ENCODE measurements around the gene C17orf50.
A peak's percentile ranks its signal among the peaks of the same experiment; 100 is the strongest.

C17orf50 gene

DNA sequence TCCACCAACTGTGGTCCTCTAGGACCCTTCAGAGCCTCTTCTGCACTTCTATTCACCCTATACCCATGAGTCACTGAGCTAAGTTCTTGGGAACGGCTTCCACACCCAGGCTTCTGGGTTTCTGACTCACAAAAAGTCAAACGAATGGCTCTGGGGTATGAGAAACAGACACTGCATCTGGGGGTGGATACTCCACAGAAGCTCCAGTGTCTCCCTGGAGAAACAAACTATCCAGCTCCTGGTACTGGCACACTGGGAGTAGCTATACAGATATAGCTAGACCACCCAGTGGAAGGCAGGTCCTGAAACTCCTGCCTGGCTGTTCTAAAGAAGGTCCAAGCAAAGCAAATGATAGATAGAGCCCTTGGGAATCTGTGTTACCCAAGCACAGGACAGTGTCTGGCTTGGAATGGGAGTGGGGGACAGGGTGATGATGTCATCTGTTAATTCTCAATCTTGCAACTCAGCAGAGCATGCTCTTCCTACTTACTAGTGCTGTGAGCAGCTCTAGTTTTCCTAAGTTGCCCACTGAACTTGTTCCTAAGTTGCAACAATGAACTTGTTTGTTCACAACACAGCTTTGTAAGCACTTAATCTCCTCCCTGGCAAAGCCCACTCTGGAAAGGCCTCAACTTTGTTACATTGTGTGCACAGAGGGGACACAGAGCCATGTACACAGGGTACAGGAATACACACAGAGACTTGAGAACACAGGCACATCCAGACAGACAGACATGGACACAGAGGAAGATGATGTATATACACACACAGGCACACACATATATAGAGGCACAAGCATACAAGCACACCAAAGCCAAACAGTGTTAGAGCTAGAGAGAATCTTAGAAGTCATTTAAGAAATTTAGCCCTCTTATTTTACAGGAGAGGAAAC, 28.0 kb downstream of the C17orf50 start:
- DNase-seq, result no peak

DNA sequence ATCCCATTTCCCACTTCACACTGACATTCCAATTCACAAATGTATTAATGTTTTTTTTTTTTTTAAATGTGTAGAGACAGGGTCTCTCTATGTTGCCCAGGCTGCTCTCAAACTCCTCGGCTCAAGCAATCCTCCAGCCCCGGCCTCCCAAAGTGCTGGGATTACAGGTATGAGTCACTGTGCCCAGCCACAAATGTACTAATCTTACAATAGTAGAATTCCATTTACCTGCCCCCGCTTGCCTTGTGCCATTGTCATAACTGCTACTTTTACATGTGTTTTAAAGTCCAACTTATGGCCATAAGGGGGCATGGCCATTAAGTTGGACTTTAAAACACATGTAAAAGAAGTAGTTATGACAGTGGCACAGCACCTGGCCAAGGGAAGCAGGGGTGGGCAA, 30.2 kb downstream of the C17orf50 start:
- DNase-seq, result no peak

DNA sequence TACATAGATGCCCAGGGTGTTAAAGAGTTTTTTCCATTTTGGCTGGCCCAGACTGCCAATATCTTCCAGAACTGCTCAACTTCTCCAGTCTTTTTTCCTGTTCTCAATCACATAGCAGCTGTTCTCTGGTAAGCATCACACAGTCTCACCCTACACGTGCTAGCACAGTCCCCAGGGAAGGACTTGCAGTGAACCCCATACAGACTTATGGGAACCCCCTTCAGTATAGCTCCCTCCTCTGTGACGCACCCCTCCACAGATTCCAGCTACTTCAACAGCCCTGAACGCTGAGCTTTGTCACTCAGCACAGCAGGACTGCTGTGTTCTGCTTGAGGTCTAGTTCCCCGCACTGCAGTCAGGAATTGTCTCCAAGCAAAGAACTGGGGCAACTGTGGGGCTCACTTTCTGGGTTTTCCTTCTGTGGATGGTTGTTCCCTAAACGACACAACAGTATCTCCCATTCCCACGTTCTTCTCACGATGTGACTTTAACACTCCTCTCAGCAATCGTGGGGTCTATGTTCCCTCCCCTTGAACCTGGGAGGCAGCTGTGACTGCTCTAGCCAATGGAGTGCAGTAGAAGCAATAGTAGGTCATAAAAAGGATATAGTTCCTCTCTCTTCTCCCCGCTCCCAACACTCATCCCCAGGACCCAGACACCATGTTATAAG, 31.1 kb downstream of the C17orf50 start:
- no peak for DNase-seq

DNA sequence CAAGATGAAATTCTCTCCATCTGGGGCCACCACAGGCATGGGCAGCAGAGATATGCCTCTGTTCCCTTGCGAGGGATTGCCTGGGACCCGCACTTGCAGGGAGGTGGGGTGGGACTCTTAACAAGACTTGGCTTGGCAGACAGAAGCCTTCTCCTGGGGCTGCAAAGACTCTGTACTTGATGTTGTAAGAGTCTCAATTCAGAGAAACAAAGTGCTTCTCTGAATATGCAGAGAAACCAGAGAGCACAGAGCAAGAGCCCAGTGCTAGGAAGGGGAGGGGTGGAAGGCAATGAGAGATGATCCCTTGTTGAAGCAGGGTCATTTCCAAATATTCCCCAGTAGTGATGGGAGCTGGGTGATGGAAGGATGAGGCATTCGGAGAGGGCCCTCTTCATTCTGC, 32.6 kb downstream of the C17orf50 start:
- DNase-seq, result no peak

DNA sequence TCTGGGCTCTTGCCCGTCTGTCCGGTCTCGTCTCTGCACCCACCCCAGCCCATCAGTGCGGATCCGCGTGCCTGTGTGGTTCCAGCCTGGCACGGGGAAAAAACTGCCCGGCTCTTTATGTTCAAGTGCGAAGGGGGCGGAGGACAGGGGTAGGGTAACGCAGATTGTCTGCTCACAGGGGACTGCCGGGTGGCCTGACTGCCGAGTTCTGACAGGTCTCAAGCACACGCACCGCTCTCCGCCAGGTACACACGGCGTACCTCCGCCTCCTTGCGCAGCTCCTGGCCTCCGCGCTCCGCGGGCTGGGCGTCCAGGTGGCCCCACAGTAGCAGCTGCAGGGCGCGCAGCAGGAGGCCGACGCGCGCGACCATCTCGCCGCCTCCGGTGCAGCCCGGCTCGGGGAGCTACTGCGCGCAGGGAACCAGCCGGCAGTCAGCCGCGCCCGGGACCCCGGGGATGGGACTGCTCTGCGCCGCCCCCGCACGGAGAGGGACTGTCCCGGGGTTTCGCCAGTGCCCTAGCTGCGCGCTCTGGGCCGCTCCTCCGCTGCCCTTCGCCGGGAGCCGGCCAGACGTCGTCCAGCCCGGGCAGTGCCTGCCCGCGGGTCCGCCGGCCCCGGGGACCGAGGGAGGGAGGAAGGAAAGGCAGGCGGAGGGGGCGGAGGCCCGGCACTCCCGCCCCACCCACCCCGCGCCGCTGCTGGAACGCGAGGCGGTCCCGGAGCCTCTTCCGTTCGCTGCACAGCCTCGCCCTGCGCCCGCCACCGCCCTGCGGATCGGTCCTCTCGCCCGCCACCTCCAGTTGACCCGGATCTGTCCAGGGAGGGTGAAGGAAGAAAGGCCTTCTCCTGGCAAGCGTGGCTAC, 34.6 kb downstream of the C17orf50 start, which contains the start of gene MMP28:
Gene MMP28 (minus strand): TSS at position 635 of the 864 bp plus-strand sequence. CDS start 264 bp downstream, at position 371.
- peak in 3 of 5 donors; percentile 10 to 42 (median 23) for DNase-seq

DNA sequence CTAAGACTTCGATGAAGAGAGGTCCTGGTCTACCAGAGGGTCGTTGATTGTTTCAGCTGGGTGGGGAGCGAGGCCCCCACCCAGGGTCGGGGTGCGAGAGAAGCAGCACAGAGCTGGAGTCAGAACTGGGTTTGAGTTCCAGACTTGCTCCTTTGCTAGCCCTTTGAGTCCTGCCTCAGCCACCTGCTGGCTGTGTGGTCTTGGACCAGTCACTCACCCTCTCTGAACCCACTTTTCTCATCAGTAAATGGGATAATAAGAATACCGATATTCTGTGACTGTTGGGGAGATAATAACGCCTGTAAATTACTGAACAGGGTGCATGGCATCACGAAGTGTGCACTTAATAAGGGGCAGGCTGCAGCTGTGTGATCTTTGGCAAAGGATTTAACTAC, 35.2 kb downstream of the C17orf50 start:
- DNase-seq, result no peak

DNA sequence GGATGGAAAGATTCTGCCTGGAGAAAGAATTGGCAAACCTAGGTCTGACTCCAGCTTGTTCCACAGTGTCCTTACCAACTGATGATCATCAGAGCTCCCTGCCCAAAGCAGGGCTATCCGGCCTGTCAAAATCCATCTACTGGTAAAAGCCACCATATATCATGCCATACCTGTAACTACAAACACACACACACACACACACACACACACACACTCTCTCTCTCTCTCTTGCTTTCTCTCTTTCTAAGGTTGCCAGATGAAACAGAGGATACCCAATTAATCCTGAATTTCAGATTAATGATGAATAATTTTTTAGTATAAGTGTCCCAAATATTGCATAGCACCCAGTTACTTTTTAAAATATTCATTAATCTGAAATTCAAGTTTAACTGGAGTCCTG, 36.3 kb downstream of the C17orf50 start:
- no peak for DNase-seq

DNA sequence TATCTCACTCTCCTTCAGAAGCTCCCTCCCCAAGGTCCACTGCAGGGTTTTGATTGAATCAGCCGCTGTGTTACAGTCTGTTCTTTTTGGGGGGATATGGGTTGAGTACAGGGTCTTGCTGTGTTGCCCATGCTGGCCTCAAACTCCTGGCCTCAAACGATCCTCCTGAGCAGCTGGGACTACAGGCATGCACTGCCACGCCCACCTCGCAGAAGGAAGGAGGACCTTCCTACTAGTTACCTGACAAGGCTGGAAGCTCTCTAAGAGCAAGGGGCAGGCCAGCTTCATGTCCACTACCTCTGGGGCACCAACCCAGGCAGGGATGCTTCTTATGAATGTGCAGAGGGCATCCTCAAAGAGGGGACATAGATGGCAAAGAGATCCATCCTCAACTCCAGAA, 36.7 kb downstream of the C17orf50 start:
- no peak for DNase-seq

DNA sequence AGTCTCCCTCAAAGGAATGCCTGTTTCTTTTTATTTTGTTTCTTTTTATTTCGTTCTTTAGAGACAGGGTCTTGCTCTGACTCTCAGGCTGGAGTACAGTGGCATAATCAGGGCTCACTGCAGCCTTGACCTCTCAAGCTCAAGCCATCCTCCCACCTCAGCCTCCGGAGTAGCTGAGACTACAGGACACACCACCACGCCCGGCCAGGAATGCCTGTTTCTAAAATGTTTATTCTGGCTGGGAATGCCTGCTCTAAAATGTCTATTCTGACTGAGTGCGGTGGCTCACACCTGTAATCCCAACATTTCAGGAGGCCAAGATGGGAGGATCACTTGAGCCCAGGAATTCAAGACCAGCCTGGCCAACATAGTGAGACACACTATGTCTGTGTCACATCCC, 37.2 kb downstream of the C17orf50 start:
- DNase-seq, result no peak

DNA sequence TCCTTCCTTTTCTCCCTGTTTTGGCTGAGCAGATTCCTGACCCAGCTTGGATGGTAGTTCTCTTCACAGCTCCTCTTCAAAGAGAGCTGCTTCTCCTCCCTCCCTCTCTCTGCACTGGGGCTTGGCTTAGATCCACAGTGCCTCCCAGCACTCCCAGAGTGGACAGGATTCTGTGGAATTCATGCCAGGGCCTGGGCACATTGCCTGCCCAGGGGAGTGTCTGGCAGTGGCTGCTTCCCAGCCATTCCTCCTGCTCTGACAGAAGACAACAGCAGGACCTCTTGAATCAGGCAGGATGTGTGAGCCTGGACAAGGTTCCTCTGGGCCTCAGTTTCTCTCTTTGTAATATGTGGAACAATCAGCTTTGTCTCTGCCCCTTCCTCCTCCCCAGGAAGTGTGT, 39.3 kb downstream of the C17orf50 start:
- no peak for DNase-seq

DNA sequence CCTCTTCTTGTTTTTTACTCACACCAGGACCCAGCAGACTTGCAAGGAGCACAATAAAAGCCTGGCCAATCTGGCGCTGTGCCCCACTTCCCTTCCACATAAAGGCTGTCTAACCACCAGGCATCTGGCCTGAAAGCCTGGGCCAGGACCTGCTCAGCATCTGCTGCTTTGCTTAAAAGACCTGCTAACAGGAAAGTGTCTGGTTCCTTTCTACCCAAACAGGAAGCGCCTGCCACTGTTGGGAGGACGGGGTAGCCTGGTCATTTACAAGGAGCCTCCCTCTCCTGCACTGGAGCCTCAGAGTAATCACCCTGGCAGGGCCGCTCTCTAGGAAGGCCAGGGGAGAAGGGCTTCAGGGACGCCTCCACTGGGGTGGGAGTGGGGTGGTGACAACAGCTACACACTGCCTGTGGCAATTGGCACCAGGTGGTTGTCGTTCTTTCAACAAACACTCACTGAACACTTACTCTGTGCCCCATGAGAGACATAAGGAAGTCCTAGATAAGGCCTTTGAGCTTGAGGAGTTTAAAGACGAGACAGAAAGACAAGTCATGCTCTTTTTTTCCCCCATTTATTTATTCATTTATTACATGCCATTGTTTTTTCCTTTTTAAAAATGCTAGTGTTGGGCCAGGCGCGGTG, 41.0 kb downstream of the C17orf50 start:
- DNase-seq, result peak in 1 of 5 donors; percentile 8

DNA sequence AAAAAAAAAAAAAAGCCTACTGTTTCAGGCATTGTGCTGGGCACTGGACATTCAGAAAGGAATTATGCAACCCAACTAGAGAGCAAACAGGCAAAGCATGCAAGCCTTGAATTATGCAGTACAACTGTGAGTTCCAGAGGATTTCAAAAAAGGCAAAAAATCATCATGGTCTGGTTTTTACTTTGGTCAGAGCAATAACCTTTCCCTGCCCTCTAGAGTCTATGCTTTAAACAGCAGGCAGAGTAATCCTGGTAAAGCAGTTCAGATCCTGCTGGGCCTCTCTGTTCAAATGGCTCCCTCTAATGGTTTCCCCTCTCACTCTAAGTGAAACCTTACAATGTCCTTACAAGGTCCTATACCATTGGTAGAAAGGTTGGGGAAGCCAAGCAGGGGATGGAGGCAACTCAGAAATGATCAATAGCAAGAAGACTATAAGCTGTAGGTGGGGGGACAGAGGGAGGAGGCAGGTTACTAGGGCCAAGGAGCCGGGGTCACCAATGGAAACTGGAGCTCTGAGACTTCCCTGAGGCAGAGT, 44.0 kb downstream of the C17orf50 start:
- DNase-seq, result peak in 2 of 5 donors; percentile 32 to 84

DNA sequence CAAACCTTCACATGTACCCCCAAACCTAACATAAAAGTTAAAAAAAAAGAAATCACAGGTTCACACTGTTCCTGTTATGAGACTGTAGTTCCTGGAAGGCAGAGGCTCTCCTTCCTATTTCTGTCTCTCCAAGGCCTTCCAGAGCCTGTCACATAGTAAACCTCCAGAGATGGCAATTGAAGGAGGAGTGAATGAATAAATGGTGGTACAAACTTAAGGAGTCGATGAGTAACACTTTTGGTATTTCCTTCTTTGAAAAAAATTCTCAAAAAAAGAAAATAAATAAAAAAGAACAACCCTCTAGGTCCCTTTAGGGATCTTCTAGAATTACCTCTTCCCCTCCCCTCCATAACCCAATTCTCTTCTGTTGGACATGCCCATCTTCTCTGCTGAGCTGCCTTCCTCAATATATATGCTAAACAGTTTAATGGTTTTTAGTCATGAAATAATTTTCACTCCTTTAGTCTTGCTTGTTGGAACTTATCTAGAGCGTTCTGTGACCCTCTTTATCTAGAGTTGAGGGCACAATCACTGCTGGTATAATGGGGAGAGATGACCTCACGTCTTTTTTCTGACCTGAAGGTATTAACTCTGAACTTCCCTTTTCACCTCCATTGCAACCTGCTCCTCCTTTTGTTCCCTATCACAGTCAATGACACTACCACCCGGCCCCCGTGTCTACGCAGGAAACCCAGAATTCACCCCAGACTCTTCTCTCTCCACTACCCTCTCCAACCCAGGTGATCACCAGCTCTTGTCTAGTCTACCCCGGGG, 46.9 kb downstream of the C17orf50 start:
- no peak for DNase-seq

DNA sequence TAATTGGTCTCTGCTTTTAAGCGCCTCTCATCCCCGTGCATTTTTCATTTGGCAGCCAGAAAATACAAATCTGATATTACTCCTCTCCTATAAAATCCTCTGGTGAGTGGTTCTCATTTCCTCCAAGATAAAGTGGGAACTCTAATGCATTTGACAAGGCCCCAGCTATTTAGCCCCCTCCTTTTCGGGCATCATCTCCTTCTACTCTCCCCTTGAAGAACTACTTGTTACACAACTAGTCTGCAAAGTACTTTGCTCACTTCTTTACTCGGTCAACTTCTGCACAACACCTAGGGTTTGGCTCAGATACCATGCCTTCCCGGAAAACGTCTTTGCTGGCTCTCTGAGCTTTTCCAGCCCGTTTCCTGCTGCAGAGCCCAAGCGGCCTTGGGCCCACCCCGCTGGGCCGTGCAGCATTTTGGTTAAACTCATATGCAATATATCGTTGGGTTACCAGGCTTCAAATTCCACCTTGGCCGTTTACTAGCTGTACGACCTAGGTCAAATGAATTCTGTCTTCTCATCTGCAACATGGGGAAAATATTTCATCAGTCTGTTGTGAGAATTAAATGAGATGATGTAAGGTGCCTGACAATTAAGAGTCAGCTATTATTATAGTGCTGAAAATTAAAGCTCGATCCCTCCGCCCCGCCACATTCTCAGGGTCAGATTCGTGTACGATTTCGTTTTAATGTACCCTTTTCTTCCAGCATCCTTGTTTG, 47.7 kb downstream of the C17orf50 start:
- no peak for DNase-seq

DNA sequence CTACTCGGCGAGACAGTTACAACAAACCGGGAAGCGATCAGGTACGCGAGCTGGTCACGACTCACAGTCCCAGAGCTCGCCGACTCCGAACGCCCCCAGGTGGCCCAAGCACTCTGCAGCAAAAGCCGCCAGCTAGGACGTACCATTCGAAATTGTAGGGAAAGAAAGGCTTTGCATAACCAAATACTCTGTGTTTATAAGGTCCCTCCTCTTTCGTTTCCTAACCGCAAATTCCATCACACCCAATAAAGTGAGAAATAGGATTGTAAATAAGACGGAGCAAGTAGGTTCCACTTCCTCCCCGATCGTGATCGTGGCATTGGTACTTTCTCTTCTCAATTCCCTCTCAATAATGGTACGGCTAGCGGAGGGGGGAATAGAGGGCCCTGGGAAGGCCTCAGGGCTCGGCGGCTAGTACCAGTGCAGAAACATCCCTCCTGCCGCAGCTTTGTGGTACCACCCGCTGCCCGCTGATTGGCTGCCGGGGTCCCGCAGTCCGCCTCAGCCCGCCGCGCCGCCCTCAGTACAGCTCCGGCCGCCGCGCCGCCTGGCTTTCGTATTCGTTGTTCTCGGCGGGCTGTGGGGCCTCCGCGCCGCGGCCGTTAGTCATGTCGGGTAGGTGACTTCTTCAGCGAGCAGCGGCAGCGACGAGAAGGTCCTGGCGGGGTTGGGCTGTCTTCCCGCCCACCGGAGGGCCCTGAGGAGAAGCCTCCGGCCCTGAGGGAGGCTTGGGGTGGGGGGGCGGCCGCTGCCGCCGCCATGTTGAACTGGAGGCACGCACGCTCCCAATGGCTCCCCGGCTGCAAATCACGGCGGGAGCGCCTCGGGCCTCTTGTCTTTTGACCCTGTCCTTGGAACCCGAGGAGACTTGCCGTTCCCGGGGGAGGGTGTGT, 48.5 kb downstream of the C17orf50 start, which contains the start of gene TAF15:
Gene TAF15 (plus strand): TSS at position 523 of the 893 bp plus-strand sequence. CDS start 86 bp downstream, at position 609.
- peak; percentile 92 to 99 (median 94) for DNase-seq

DNA sequence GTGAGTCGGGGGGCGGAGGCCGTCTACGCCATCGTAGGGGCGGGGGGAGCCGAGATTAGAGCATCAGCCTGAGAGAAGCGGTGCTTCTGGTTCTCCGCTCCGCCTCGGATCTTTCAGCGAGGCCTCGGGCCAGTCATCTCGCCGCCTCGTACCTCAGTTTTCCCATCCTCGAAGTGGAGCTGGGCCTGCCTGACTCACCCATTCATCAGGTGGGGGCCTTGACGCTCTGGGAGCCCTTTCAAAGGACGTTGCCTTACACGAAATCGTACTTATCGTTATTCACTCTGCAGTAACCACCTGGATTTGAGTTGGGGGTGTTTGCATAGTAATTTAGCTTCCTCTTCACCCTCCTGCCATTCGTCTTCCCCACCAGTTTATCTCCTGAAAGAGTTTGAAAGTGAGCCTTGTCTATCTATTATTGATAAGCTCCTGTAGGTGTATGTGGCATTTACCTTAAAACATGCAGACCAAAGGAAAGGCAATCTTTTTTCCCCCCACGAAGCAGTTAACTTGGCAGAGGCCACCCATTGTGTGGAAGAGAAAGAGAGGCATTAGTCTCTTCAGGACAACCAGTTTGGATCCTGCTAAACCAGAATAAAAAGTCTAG, 49.3 kb downstream of the C17orf50 start:
- DNase-seq, result no peak

DNA sequence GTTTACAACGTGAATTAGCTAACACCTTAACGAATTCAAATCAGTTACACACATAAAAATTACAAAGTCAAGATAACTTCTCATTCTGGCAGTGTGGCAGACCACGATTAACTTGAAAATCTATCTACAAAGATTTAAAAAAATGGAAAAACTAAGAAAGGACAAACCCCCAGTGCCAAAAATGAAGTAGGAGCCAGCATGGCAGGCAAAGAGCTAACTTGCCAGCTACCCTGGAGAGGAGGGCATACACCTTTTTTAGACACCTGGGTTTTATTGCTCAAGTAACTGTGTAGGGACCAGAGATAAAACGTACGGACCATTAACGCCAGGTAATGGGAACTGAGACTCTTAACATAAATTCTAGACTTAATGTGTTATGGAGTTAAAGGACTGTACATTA, 51.1 kb downstream of the C17orf50 start:
- DNase-seq, result no peak

DNA sequence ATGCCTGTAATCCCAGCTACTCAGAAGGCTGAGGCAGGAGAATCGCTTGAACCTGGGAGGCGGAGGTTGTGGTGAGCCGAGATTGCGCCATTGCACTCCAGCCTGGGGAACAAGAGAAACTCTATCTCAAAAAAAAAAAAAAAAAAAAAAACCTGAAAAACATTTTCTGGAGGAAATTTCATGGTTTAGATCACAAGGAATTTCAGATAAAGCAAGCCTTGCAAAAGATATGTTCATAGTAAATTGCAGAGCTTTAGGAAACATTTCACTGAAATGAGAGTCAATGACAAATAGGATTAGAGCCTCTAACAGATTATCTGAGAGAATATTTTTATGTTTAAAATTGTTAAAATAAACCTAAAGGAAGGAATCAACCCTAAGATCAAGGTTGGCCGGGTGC, 51.8 kb downstream of the C17orf50 start:
- DNase-seq, result no peak

Measured in T-helper 1 cell (primary cell).